HCT116 (cell line): ENCODE measurements around the gene CIDEA. TPM values are rescaled to one million over a fixed set of nuclear protein-coding genes. Genes with fewer than 3 reads are reported as not detected.
A peak's percentile ranks its signal among the peaks of the same experiment; 100 is the strongest.

ENCODE experiments used
- ATAC-seq: fragments of 200-7000 bp; cut with Tn5 transposase; 2 replicates; pipeline ENCODE4 v1.9.1; 2020; ENCODE audit warnings: mild to moderate bottlenecking, moderate library complexity
- BruUV-seq: library from RNA; stranded (reverse); fragments of 400-500 nt; replicated peaks from 2 replicates; lab custom pipeline; 2021; lab: Mats Ljungman, UMichigan
- CTCF ChIA-PET: fragments of 300-600 bp; sonication (Branson Sonifier 250); formaldehyde crosslinking; loops from one replicate; lab custom pipeline; 2021; ENCODE audit warnings: antibody characterized with exemption; lab: Charles Lee
- POLR2A ChIA-PET: fragments of 300-600, 350-600 bp; sonication (Branson Sonifier 250); formaldehyde crosslinking; loops from one replicate; lab custom pipeline; 2021; ENCODE audit warnings: antibody characterized with exemption; lab: Charles Lee
- RAD21 ChIA-PET, 2 experiments: fragments of 300-600 bp; sonication (Branson Sonifier 250); formaldehyde crosslinking; loops; one replicate each; lab custom pipeline; 2023; ENCODE audit warnings: low total read pairs in 2 of 2; ENCODE audit not compliant: uncharacterized antibody in 2 of 2, unreplicated experiment in 2 of 2, low non-redundant PET in 1 of 2; lab: Charles Lee
- DNase-seq: peaks from one replicate; pipeline ENCODE4 v3.0.0-alpha.2; 2010; ENCODE audit warnings: low read depth, low spot score
- H2AFZ ChIP-seq: fragments of 200-600 bp; shearing (Covaris generic), sonication (generic); 2 replicates; pipeline ENCODE4 v1.6.1; 2017; ENCODE audit warnings: low read depth, mixed run types, mixed read lengths, antibody characterized with exemption, low read length; ENCODE audit not compliant: poor library complexity, severe bottlenecking
- H3K27ac ChIP-seq: 2 replicates; pipeline ENCODE4 v1.5.1; 2012; ENCODE audit warnings: low read depth, low read length
- H3K27me3 ChIP-seq: fragments of 200-600 bp; sonication (generic); 2 replicates; pipeline ENCODE4 v1.6.1; 2016; ENCODE audit warnings: mixed run types, low read length, mixed read lengths; ENCODE audit not compliant: insufficient read depth
- H3K36me3 ChIP-seq, 2 experiments: fragments of 200-500 bp in 1 of 2; fragments of 200-600 bp in 1 of 2; sonication (Bioruptor generic) in 1 of 2; sonication (generic) in 1 of 2; 2 replicates each; pipeline versions ENCODE4 v1.5.1 to v1.6.1; 2014 to 2016; ENCODE audit warnings: low read length in 2 of 2, inconsistent platforms in 1 of 2, mixed read lengths in 1 of 2, mixed run types in 1 of 2; ENCODE audit not compliant: insufficient read depth in 2 of 2, control insufficient read depth in 1 of 2
- H3K4me1 ChIP-seq, 2 experiments: fragments of 200-600 bp in 1 of 2; sonication (generic) in 1 of 2; 2 replicates each; pipeline versions ENCODE4 v1.5.1 to v1.6.1; 2012 to 2017; ENCODE audit warnings: low read length in 2 of 2, inconsistent platforms in 1 of 2, mild to moderate bottlenecking in 1 of 2, mixed read lengths in 1 of 2, mixed run types in 1 of 2, moderate library complexity in 1 of 2; ENCODE audit not compliant: insufficient read depth in 2 of 2, control insufficient read depth in 1 of 2
- H3K4me2 ChIP-seq: fragments of 200-600 bp; sonication (generic); 2 replicates; pipeline ENCODE4 v1.6.1; 2017; ENCODE audit warnings: mixed run types, low read length, mixed read lengths
- H3K4me3 ChIP-seq, 2 experiments: fragments of 200-600 bp in 1 of 2; sonication (generic) in 1 of 2; replicated peaks in 1 of 2; 2 replicates each; pipeline ENCODE4 v1.5.1; 2011 to 2016; ENCODE audit warnings: low read length in 2 of 2, control low read depth in 1 of 2, low read depth in 1 of 2, mild to moderate bottlenecking in 1 of 2, mixed read lengths in 1 of 2, mixed run types in 1 of 2
- H3K79me2 ChIP-seq: fragments of 200-600 bp; sonication (generic); 2 replicates; pipeline ENCODE4 v1.6.1; 2017; ENCODE audit warnings: mild to moderate bottlenecking, mixed run types, low read length, moderate library complexity, mixed read lengths; ENCODE audit not compliant: insufficient read depth
- H3K9ac ChIP-seq: fragments of 200-600 bp; sonication (generic); 2 replicates; pipeline ENCODE4 v1.6.1; 2016; ENCODE audit warnings: low read length, mixed read lengths
- H3K9me2 ChIP-seq: fragments of 200-600 bp; sonication (generic), shearing (Covaris generic); 2 replicates; pipeline ENCODE4 v1.6.1; 2017; ENCODE audit warnings: mixed run types, mild to moderate bottlenecking, moderate library complexity; ENCODE audit not compliant: insufficient read depth
- H3K9me3 ChIP-seq, 2 experiments: fragments of 200-500 bp in 1 of 2; fragments of 200-600 bp in 1 of 2; sonication (Bioruptor generic) in 1 of 2; sonication (generic) in 1 of 2; 2 replicates each; pipeline ENCODE4 v1.6.1; 2014 to 2017; ENCODE audit warnings: low read length in 2 of 2, mixed read lengths in 2 of 2, inconsistent platforms in 1 of 2, low read depth in 1 of 2, mild to moderate bottlenecking in 1 of 2, mixed run types in 1 of 2, moderate library complexity in 1 of 2; ENCODE audit not compliant: control insufficient read depth in 1 of 2, insufficient read depth in 1 of 2
- H4K20me1 ChIP-seq: fragments of 200-600 bp; sonication (generic), shearing (Covaris generic); 2 replicates; pipeline ENCODE4 v1.6.1; 2017; ENCODE audit warnings: mixed run types, mild to moderate bottlenecking, moderate library complexity; ENCODE audit not compliant: insufficient read depth
- CBX3 ChIP-seq: IDR thresholded peaks from 2 replicates; pipeline ENCODE4 v1.6.1; 2012; ENCODE audit warnings: low read depth
- CEBPB ChIP-seq: IDR thresholded peaks from 2 replicates; pipeline ENCODE4 v1.6.1; 2012; ENCODE audit warnings: low read depth
- ELF1 ChIP-seq: IDR thresholded peaks from 2 replicates; pipeline ENCODE4 v1.6.1; 2012; ENCODE audit warnings: low read depth, borderline replicate concordance
- FOSL1 ChIP-seq: IDR thresholded peaks from 2 replicates; pipeline ENCODE4 v1.6.1; 2012; ENCODE audit warnings: low read depth
- JUND ChIP-seq: IDR thresholded peaks from 2 replicates; pipeline ENCODE4 v1.6.1; 2012
- POLR2A ChIP-seq: IDR thresholded peaks from 2 replicates; pipeline ENCODE4 v1.7.0; 2011; ENCODE audit warnings: borderline replicate concordance; ENCODE audit not compliant: insufficient read depth, insufficient read length; ENCODE audit errors: extremely low read depth
- SP1 ChIP-seq: IDR thresholded peaks from 2 replicates; pipeline ENCODE4 v1.6.1; 2012; ENCODE audit warnings: low read depth
- YY1 ChIP-seq: IDR thresholded peaks from 2 replicates; pipeline ENCODE4 v1.6.1; 2011; ENCODE audit warnings: low read length, low read depth, moderate library complexity, mild to moderate bottlenecking; ENCODE audit not compliant: insufficient replicate concordance; ENCODE audit errors: extremely low read depth
- ZBTB33 ChIP-seq: IDR thresholded peaks from 2 replicates; pipeline ENCODE4 v1.6.1; 2011; ENCODE audit warnings: mild to moderate bottlenecking, low read length, moderate library complexity; ENCODE audit not compliant: insufficient replicate concordance; ENCODE audit errors: extremely low read depth
- ZFX ChIP-seq: fragments of 450-650 bp; IDR thresholded peaks from 2 replicates; pipeline ENCODE4 v1.6.1; 2017
- intact Hi-C: fragments of 100-400 bp; cut with micrococcal nuclease; formaldehyde crosslinking; loops from 2 replicates; pipeline ENCODE4 v1.10.0; 2022
- total RNA-seq: library from RNA; stranded (reverse); gene quantifications from one replicate; pipeline ENCODE4 v1.2.1, GENCODE V29; 2021; ENCODE audit not compliant: unreplicated experiment
- TF ChIP-seq, protein P1 (sequence below): IDR thresholded peaks from 2 replicates; pipeline ENCODE4 v1.6.1; 2012
- TF ChIP-seq, protein P2 (sequence below): IDR thresholded peaks from 2 replicates; pipeline ENCODE4 v1.6.1; 2012
- TF ChIP-seq, protein P3 (sequence below), 3 experiments: fragments of 200-600 bp in 1 of 3; sonication (generic) in 1 of 3; IDR thresholded peaks in 2 of 3; conservative IDR thresholded peaks in 1 of 3; 2 replicates each; pipeline ENCODE4 v1.5.1; 2012 to 2017; ENCODE audit warnings: low read depth in 2 of 3, low read length in 2 of 3, antibody characterized with exemption in 1 of 3, borderline replicate concordance in 1 of 3, control low read depth in 1 of 3, mild to moderate bottlenecking in 1 of 3, mixed read lengths in 1 of 3, mixed run types in 1 of 3, moderate library complexity in 1 of 3; ENCODE audit not compliant: insufficient read depth in 1 of 3

Gene CIDEA
- total RNA-seq, 1 experiment from 2014 or later = not detected

GRCh38 chr18:12296457-12296856 is 42.3 kb downstream of the CIDEA start:
- Histone ChIP-seq H3K36me3 (no peaks in the 10 kb centered on the region), H4K20me1 (no peaks in the 10 kb centered on the region), H3K4me2 (0 out of 2 replicates have a peak overlapping the region, but pooled peaks have one; percentile 4), H3K9me3 (no peaks in the 10 kb centered on the region), H3K27me3 (no peaks in the 10 kb centered on the region), H3K27ac (no peak overlapping the region), H3K4me1 (peaks cover 0 to 14% of the 10 kb centered on the region in 2 experiments; a peak in 1 of 4 replicates), H2AFZ (no peak overlapping the region), H3K79me2 (no peaks in the 10 kb centered on the region), H3K9ac (no peak overlapping the region), H3K4me3 (no peak overlapping the region), H3K9me2 (no peaks in the 10 kb centered on the region)
- ChIA-PET POLR2A (interaction anchor here (1.2 kb wide), 1 partner anchor 11 kb away, joined by 3 read pairs; no protein-coding TSS in a partner anchor), CTCF (interaction anchor here (0.7 to 1.2 kb wide), 3 partner anchors 9 to 32 kb away, joined by 3 read pairs; no protein-coding TSS in a partner anchor), RAD21 (no interaction called here)
- intact Hi-C loops = no loop called here
- ATAC-seq = no peak
- TF ChIP-seq FOSL1 (no peak), YY1 (no peak), SP1 (no peak), JUND (no peak), ZFX (no peak), ZBTB33 (no peak), CBX3 (no peak), CEBPB (no peak), ELF1 (no peak), POLR2A (no peak)
- TF ChIP-seq, protein P1, sequence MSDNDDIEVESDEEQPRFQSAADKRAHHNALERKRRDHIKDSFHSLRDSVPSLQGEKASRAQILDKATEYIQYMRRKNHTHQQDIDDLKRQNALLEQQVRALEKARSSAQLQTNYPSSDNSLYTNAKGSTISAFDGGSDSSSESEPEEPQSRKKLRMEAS = no peak
- TF ChIP-seq, protein P2, sequence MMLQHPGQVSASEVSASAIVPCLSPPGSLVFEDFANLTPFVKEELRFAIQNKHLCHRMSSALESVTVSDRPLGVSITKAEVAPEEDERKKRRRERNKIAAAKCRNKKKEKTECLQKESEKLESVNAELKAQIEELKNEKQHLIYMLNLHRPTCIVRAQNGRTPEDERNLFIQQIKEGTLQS = no peak
- TF ChIP-seq, protein P3, sequence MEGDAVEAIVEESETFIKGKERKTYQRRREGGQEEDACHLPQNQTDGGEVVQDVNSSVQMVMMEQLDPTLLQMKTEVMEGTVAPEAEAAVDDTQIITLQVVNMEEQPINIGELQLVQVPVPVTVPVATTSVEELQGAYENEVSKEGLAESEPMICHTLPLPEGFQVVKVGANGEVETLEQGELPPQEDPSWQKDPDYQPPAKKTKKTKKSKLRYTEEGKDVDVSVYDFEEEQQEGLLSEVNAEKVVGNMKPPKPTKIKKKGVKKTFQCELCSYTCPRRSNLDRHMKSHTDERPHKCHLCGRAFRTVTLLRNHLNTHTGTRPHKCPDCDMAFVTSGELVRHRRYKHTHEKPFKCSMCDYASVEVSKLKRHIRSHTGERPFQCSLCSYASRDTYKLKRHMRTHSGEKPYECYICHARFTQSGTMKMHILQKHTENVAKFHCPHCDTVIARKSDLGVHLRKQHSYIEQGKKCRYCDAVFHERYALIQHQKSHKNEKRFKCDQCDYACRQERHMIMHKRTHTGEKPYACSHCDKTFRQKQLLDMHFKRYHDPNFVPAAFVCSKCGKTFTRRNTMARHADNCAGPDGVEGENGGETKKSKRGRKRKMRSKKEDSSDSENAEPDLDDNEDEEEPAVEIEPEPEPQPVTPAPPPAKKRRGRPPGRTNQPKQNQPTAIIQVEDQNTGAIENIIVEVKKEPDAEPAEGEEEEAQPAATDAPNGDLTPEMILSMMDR (IDR thresholded peaks at IDR 0.05 in 2 of 3, conservative IDR thresholded peaks at IDR 0.05 in 1 of 3; ENCODE audit: borderline replicate concordance in 1 of 3, insufficient read depth in 1 of 3, low read depth in 2 of 3, low read length in 2 of 3) = no peak
- no peak for DNase-seq
- no TSS peak for BruUV-seq
